ENCODE results near the gene GALNT9.
"Not testable (repeated sequence)": the region's sequence is repeated elsewhere in the genome, so short reads cannot be mapped to it uniquely, and the experiment has no call there.

Gene GALNT9

DNA sequence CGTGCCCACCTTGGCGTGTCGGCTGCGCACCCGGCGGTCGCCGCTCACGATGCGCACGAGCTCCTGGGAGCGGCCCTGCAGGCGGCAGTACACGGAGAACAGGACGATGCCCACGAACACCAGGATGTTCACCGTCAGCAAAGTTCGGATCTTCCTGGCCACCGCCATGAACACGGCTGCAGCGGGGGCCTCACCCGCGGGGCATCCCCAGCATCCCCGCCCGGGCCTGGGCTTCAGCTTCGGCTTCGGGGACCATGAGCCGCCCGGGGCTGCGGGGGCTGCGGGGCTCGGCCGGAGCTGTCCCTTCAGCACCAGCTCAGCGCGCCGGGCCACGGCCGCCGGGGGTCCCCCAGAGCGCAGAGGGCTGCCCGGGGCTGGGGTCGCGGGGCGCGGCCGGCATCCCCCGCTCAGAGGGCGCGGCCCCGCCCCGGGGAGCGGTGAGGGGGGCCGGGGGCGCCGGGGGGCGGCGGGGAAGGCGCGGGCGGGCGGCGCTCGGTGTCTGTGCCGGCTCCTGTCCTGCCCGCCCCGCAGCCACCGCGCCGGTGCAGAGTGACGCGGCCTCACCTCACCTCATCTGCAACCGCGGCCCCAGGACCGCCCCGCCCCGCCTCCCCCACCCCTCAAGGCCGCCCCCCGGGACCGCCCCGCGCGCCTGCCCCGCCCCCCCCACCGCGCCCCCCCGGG is at the start of gene GALNT9:
Gene GALNT9, minus strand, starts transcription at position 554 of the 684 bp plus-strand sequence. Its CDS starts 386 bp downstream, at position 168.
- DNase-seq: no peak

DNA sequence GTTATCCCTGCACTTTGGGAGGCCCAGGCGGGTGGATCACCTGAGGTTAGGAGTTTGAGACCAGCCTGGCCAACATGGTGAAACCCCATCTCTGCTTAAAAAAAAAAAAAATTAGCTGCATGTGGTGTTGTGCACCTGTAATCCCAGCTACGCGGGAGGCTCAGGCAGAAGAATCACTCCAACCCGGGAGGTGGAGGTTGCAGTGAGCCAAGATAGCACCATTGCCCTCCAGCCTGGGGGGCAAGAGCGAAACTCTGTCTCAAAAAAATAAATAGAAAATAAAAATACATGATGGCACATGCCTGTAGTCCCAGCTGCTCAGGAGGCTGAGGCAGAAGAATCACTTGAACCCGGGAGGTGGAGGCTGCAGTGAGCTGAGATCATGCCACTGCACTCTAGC is 49.7 kb upstream of the GALNT9 start:
- not testable (repeated sequence) for DNase-seq

DNA sequence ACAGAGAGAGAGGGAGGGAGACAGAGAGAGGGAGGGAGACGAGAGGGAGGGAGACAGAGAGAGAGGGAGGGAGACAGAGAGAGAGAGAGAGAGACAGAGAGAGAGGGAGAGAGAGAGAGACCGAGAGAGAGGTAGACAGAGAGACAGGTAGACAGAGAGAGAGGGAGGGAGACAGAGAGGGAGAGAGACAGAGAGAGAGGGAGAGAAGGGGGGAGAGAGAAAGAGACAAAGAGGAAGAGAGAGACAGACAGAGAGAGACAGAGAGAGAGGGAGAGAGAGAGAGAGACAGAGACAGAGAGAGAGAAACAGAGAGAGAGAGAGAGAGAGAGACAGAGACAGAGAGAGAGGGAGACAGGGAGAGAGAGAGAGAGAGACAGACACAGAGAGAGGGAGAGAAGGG is 47.8 kb upstream of the GALNT9 start:
- DNase-seq: no peak

DNA sequence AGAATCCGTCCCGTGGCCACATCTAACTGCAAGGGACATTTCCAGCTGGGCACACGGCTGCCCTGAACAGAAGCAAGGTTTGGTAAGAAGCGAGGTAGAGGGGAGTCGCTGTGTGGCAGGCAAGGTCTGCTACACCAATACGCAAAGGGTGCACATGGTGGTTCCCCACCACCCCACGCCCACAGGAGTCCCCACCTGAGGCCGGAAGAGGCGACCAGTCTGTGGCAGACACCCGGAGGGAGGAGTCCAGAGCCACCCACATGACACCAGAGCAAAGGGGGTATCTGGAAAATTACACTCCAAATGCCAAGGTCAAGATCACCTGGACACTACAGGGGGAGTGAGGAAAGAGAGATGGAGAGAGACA is 47.1 kb upstream of the GALNT9 start:
- no peak for DNase-seq

DNA sequence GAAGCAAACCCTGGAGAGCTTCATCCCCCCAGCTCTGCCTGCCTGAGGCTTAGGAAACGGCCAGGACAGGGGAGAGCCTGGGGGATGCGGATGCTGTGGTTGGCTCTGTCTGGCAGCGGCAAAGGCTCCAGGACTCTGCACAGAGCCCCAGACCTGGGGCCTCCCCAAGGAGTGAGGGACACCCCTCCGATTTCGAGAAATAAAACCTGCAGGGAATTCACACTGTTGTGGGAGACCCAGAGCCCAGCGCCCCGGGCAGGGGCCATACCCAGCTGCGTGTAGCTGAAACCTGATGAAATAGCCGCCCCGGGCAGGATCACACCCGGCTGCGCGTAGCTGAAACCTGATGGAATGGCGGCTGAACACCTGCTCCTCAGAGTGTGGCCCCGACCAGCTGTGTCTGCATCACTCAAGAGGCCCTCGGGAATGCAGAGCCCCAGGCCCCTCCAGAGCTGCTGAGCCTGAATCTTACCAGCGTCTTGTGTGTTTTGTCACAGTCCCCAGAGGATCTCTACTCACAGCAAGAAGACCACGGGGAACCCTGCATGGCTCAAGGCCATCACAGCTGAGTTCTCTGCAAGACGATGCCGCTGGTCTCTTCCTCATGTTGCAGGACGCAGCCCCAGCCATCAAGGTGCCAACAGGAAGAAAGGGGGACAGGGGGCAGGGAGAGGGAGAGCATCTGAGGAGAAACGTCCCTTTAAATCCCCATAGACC is 46.5 kb upstream of the GALNT9 start:
- DNase-seq: peak; percentile 12

DNA sequence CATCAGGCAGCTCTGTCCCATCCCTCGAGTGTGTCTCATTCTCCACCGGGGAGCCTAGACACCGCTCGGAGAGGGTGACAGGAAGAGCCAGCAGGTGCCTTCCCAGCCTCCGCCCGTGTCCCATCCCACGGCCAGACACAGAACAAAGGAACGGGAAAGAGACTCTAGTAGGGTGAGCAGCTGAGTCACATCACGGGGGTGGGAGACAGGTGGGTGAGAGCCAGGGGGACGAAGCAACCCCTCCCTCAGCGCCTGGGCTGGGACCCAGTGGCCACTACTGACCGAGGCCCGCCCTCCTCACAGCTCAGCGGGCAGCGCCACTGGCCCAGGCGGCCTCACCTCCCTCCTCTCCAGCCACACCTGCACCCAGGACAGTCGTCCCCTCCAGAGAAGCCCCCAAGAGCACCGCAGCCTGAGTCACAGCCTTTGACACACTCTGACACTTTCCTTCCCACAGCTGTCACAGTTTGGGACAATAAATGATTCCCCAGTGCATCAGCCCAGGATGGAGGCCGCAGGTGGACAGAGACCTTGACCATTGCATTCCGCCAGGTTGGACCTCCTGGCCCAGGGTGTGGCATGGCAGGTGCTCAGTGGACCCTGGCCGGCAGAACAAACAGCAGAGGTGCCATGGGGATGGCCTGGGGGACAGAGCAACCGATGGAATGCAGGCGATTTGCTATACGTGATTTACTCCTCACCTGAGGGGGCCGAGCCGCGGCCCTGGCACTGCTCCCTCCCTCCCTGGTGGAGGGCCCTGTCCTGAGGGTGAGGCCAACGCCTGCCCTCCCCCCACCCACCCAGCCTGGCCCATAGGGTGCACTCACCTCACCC is 45.4 kb upstream of the GALNT9 start:
- no peak for DNase-seq

DNA sequence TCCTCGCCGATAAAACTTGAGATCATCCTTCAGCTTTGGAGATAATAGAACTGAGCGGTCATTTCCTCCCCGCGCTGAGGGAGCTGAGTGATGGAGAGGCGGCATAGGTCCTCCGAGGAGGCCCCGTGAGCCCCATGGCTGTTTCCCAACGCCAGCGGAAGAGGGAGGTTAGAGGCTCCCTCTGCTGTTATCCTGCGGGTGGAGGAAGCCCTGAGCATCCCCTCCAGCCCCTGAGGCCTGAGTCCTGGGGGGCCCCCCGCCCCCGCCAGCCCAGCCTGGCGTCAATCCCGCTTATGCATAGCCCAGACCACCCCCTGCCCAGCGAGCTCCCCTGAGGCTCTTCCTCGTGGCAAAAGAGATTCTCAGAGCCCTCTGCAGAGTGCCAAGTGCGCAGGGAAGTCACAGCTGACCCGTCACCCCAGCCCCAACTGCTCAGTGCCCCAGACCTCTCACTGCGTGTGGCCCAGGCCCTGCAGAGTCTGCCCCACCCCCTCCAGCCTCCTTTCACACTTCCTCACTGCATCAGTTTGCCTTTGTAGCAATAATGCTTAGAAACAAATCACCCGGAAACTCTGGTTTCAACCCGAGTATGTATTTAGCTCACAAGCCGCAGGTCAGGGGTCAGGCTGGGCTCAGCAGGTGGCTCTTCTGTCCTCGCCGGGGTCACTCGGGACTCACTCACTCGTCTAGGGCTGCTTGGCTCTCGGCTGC is 44.7 kb upstream of the GALNT9 start:
- DNase-seq: no peak

DNA sequence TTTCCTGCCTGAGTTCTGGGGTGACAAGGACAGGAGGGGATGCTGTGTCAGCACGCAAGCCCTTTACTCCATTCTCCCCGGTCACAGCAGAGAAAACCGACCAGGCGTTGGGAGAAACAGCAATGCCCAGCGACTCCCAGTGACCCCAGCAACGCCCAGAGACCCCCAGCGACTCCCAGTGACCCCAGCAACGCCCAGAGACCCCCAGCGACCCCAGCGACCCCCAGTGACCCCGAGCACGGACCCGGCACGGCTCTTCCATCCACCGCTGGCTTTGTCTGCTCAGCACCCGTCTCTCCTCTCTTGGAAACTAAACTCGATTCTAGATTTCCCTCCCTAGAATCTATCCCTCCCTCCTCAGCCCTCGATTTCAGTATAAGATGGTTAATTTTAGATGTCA is 38.5 kb upstream of the GALNT9 start:
- no peak for DNase-seq

DNA sequence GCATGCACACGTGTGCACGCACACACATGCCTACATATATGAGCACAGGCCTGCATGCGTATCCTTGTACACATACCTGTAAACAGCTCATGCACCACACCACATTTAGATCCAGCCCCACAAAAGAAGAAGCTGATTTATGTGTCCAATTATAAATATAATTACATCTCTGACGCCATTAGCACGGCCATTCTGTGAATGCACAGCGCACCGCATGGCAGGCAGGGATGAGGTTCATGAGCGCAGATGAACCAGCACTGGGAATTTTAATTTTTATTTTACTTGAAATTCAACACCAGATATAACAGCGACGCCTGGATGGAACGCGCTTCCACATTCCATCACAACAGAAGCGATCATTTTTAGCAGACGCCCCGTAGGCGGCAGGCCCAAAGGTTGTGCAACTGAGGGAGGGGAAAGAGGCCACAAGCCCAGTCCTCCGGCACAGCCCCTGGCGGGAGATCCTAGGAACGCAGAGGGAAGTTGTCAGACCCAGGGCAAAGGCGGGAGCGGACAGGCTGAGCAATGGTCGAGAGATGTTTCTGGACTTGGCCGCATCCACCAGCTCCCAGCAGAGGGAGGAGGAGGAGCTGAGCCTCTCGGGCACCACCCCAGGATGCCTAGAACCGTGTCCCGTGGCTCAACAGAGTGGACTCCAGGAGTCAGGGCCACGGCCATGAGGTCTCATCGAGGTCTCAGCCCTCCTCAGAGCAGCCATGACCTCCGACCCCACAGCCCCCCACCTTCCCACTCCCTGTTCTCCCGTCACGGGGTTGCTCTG is 37.9 kb upstream of the GALNT9 start:
- DNase-seq: no peak

DNA sequence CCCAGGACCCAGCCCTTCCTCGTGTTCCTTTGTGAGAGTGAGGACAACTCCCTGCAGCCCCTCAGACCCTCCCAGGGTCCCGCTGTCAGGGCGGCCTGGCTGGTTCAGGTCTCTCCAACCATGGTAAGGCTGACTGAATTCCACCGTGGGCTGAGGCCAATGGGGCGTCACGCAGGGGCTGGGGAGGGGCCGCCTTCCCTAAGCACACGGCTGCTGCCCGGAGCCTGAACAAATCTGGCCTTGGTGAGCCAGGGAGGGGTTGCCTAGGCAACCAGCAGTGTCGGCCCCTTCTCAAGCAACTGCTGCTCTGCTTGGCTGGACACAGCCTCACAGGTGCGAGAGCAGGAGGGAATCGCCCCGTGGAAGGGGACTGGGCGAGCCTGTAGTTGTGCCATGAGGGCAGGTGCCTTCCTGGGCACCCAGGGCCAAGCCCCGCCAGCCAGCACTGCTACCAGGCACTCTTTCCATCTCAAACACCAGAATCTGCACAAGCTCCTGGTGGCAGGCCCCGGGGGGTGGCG is 37.0 kb upstream of the GALNT9 start:
- DNase-seq: peak; percentile 82

DNA sequence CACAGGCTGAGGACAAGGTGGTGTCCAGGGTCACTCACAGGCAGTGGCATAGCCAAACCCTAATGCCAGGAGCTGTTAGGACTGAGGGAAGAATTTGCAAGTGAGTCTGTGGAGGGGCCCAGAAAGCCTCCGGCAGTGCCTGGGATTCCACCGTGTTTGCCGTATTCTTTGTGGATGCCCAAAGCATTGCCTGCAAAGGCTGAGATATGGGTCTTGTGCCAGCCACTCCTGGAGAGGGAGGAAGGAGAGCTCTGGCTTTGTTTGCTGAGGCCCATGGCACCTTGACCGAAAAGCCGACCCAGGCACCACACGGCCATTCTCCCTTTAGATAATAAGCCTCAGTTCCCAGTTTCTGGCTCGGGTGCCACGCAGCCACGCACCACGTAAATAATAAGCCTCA is 35.8 kb upstream of the GALNT9 start:
- DNase-seq: no peak

DNA sequence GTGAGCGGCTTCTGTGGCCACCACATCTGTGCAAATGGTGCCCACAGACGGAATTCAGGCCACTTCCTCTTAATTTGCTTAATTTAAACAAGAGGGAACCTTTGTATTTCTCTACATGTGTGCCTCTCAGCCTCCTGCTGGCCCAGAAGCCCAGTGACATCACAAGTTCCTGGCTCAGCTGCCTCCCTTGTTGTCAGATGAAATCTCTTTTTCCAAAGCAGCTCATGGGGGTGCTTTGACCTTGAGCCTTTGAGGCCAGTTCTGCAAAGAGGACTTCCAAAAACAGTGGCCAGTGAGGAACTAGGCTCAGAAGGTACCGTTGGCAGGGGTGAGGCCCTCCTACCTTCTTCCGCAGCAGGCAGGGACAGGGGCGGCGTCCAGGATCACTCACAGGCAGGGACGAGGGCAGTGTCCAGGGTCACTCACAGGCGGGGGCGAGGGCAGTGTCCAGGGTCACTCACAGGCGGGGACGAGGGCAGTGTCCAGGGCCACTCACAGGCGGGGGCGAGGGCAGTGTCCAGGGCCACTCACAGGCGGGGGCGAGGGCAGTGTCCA is 35.0 kb upstream of the GALNT9 start:
- DNase-seq: no peak

DNA sequence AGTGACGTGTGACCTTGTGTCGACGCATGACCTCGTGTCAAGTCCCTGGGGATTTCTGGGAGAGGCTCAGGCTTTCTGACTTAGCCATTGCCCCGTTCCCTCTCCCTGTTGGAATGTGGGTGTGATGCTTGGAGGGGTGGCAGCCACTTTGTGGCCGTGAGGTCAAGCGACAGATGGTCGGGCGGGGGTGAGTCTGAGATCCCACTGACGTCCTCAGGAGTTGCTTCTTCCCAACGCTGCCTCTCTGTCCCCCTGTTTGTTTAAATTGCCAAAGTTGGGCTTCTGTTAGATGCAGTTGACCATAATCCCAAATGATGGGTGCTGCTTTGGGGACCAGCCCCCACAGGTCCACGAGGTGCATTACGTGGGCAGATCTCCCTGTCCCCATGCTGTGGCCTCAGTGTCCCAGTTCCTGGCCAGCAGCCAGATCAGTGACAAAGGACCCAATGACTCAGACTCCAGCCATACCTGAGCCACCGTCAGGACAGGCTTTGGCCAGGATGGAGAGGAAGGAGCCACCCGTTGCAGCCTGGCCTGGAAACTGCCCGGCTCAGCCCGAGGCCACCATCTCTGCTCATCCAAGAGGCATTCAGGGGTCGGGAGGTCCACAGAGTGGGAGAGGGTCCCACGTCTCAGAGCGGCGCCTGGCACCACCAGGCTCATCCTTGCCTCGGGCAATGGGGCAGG is 34.4 kb upstream of the GALNT9 start:
- DNase-seq: no peak

DNA sequence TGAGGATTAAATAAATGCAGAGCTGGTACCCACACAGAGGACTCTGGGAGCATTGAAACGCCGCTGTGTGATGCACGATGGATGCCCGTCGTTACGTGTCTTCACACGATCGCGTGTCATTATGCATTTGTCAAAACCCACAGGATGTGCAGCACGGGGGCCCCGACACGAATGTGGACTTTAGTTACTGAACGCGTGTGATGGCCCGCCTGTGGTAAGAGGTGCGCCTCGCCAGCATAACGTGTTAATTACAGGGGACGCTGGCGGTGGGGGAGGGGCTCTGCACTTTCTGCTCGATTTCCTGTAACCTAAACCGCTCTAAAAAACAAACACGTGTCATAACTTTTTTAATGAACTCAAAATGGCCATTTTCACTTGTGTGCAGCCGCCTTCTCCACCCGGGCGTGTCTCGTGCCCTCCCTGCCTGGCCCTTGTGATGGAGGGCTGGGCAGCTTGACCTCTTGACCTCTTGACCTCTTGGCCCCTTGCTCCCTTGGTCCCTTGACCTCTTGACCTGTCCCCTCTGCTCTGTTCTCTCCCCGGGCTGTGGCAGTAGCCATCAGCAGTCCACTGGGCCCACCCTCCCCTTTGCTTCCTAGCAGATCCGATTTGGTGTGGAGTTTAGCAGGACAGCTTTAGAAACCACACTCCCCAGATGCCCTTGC is 33.7 kb upstream of the GALNT9 start:
- DNase-seq: no peak

DNA sequence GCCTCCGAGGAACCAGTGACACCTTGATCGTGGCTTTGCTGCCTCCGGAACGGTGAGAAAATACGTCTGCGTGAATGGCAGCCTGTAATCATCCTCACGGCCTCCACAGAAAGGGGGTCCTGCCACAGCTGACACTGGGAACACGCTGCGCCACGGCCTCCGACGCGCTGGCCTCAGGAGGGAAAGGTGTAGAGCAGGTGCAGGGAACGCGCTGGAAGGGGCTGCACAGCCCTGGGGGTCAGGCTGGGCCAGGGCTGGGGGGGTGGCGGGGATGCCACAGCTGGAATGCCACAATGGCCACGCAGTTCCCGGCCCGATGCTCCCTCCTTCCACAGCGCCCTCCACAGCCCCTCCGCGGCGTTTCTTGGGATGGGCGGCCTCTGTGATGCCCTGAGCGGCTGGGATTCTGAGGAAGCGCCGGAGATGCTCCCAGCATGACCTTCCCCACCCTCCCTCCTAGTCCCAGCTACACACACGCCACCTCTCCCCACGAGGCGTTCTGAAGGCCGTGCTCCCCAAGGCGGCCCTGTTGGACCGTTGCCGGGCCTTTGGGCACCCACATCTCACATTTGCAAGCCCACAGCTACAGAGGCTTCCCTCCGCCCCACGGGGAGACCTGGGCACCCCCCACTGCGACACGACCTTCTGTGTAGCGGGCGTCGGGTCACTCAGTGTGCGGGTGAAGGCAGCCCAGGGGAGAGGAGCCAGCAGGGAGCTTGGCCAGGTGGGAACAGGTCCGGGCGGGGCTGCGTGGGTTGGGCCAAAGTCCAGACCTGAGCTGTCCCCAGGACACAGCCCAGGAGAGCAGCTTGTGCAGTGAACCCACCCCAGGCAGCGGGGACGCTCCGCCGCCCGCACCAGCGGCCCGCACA is 31.8 kb upstream of the GALNT9 start:
- no peak for DNase-seq

DNA sequence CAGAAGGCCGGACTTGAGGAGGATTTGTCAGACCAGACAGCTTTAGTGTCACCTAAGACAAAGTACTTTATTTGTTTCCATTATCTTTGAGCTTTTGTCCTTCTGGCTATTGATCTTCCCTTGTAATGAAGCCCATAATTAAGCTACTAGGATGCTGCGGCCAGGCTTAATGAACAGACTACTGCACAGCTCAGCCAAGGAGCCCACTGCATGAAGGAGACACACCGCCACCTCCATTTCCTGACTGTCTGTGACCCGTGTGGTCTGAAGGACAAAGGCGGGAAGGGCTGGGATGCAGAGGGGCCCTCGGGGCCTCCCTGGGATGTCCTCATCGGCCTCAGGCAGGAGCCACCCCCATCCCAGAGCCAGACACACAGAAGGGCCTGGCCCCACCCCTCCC is 31.0 kb upstream of the GALNT9 start:
- DNase-seq: no peak

DNA sequence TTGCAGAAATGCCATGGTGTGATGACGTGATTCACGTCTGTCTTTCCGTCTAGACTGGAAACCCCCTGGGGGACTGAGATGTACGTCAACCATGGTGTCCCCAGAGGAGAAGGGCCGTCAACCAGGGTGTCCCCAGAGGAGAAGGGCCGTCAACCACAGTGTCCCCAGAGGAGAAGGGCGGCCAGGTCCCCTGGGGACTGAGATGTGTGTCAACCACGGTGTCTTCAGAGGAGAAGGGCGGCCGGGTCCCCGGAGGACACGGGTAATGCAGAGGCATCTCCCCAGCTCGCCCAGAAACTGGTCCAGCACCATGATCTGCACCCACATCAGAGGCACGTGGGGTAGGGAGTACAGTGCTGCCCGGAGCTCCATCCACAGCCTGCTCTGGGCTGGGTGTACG is 30.6 kb upstream of the GALNT9 start:
- no peak for DNase-seq

DNA sequence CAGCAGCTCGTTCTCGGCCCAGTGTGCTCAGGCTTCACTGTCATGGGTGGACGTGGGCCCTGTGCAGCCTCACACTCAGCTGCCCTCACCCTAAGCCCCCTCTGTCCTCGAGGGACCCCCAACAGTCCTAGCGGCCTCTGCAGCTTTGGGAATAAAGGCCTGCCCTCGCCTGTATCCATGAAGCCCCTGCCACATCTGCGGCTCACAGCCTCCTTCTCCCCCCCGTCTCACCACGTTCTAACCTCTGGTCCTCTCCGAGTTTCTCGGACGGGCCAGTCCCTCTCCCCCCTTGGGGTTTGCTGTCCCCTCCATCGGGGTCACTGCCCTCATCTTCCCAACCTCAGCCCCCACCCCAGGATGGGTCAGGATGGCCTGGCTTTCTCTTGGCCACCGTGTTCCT is 30.2 kb upstream of the GALNT9 start:
- DNase-seq: no peak

All from DMS79 treated with DMSO at 0.1 percent for 48 hours (cell line).